Neuronal stem cell (in vitro differentiated cells): ENCODE data around the gene PARP1.
"Not testable (repeated sequence)": the region's sequence is repeated elsewhere in the genome, so short reads cannot be mapped to it uniquely, and the experiment has no call there.

ENCODE experiments used
- DNase-seq: peaks from one replicate; pipeline ENCODE4 v3.0.0-alpha.2; 2013; ENCODE audit warnings: low spot score
- H2AFZ ChIP-seq: one replicate; pipeline ENCODE4 v1.6.1; 2013; ENCODE audit warnings: mild to moderate bottlenecking, low read length, inconsistent platforms
- H2AK5ac ChIP-seq: 2 replicates; pipeline ENCODE4 v1.6.1; 2013; ENCODE audit warnings: low read depth, mild to moderate bottlenecking, inconsistent platforms, low read length, moderate library complexity, mixed read lengths
- H2BK120ac ChIP-seq: 2 replicates; pipeline ENCODE4 v1.6.1; 2013; ENCODE audit warnings: low read depth, mild to moderate bottlenecking, inconsistent platforms, low read length, moderate library complexity, mixed read lengths
- H2BK12ac ChIP-seq: one replicate; pipeline ENCODE4 v1.6.1; 2013; ENCODE audit warnings: low read length, inconsistent platforms
- H2BK15ac ChIP-seq: 2 replicates; pipeline ENCODE4 v1.6.1; 2013; ENCODE audit warnings: mild to moderate bottlenecking, low read length, inconsistent platforms, mixed read lengths
- H2BK5ac ChIP-seq: one replicate; pipeline ENCODE4 v1.6.1; 2013; ENCODE audit warnings: inconsistent platforms, mild to moderate bottlenecking, low read length, moderate library complexity
- H3K14ac ChIP-seq: one replicate; pipeline ENCODE4 v1.6.1; 2013; ENCODE audit warnings: low read length, inconsistent platforms
- H3K18ac ChIP-seq: 2 replicates; pipeline ENCODE4 v1.6.1; 2013; ENCODE audit warnings: low read length, inconsistent platforms
- H3K23ac ChIP-seq: 2 replicates; pipeline ENCODE4 v1.6.1; 2013; ENCODE audit warnings: low read depth, mild to moderate bottlenecking, mixed read lengths, low read length, inconsistent platforms; ENCODE audit not compliant: poor library complexity
- H3K27ac ChIP-seq: replicated peaks from 3 replicates; pipeline ENCODE4 v1.5.1; 2013; ENCODE audit warnings: low read length, inconsistent platforms
- H3K27me3 ChIP-seq, 3 experiments: 2 replicates each; pipeline ENCODE4 v1.6.1; 2013; ENCODE audit warnings: low read length in 3 of 3, mild to moderate bottlenecking in 2 of 3, inconsistent platforms in 1 of 3, low read depth in 1 of 3, mixed read lengths in 1 of 3, moderate library complexity in 1 of 3; ENCODE audit not compliant: control insufficient read depth in 3 of 3, insufficient read depth in 3 of 3
- H3K36me3 ChIP-seq, 2 donors: replicated peaks in 1 of 2; 2 replicates each; pipeline ENCODE4 v1.6.1; 2013; ENCODE audit warnings: low read length in 2 of 2; ENCODE audit not compliant: control insufficient read depth in 2 of 2, insufficient read depth in 2 of 2
- H3K4ac ChIP-seq: 2 replicates; pipeline ENCODE4 v1.6.1; 2013; ENCODE audit warnings: inconsistent platforms, mild to moderate bottlenecking, low read length, moderate library complexity
- H3K4me1 ChIP-seq, 2 donors: 1 replicate in 1 of 2; 2 replicates in 1 of 2; pipeline ENCODE4 v1.6.1; 2013; ENCODE audit warnings: low read length in 2 of 2, low read depth in 1 of 2; ENCODE audit not compliant: control insufficient read depth in 2 of 2, insufficient read depth in 1 of 2
- H3K4me2 ChIP-seq: one replicate; pipeline ENCODE4 v1.6.1; 2013; ENCODE audit warnings: mild to moderate bottlenecking, low read length, inconsistent platforms; ENCODE audit not compliant: insufficient read depth, poor library complexity, severe bottlenecking
- H3K4me3 ChIP-seq, 2 donors: 2 replicates each; pipeline ENCODE4 v1.5.1; 2013; ENCODE audit warnings: low read length in 2 of 2, mild to moderate bottlenecking in 2 of 2, inconsistent platforms in 1 of 2, moderate library complexity in 1 of 2
- H3K79me1 ChIP-seq: one replicate; pipeline ENCODE4 v1.6.1; 2013; ENCODE audit warnings: low read depth, mild to moderate bottlenecking, inconsistent platforms, low read length, moderate library complexity
- H3K9ac ChIP-seq: one replicate; pipeline ENCODE4 v1.6.1; 2013; ENCODE audit warnings: mild to moderate bottlenecking, low read depth, low read length, inconsistent platforms; ENCODE audit not compliant: poor library complexity
- H3K9me3 ChIP-seq, 2 donors: replicated peaks in 1 of 2; 2 replicates each; pipeline versions ENCODE3 to v1.6.1; 2013; ENCODE audit warnings: low read length in 2 of 2, mild to moderate bottlenecking in 2 of 2, inconsistent platforms in 1 of 2, low read depth in 1 of 2, mixed read lengths in 1 of 2, moderate library complexity in 1 of 2; ENCODE audit not compliant: control insufficient read depth in 2 of 2, insufficient read depth in 1 of 2
- H4K8ac ChIP-seq: one replicate; pipeline ENCODE4 v1.6.1; 2013; ENCODE audit warnings: low read depth, mild to moderate bottlenecking, inconsistent platforms, low read length, moderate library complexity
- H4K91ac ChIP-seq: one replicate; pipeline ENCODE4 v1.6.1; 2013; ENCODE audit warnings: low read length, low read depth, mild to moderate bottlenecking, inconsistent platforms; ENCODE audit not compliant: poor library complexity
- WGBS, 2 donors: extraction: QIAGEN DNeasy Blood & Tissue Kit; methylation state at CpG; one replicate each; pipeline ENCODE4 v1.1.7; 2013; ENCODE audit warnings: missing lambda C conversion rate in 2 of 2, mixed read lengths in 1 of 2; ENCODE audit not compliant: insufficient read length in 2 of 2, insufficient replicate concordance in 1 of 2; ENCODE audit errors: extremely low coverage in 2 of 2; 5-methylcytosine and 5-hydroxymethylcytosine counted together

PARP1 gene

GRCh38 chr1:226436472-226436854 is 28.6 kb upstream of the PARP1 start:
- Histone ChIP-seq H4K8ac (no peak overlapping the region), H3K4me3 (no peak overlapping the region), H2AK5ac (no peak overlapping the region), H2AFZ (no peak overlapping the region), H3K4me1 (peaks cover 0 to 2% of the 10 kb centered on the region in 2 donors), H3K36me3 (no peaks in the 10 kb centered on the region), H3K9me3 (no peaks in the 10 kb centered on the region), H3K14ac (no peak overlapping the region), H3K27me3 (peaks cover 0 to 19% (median under 1%) of the 10 kb centered on the region in 3 experiments), H3K9ac (no peak overlapping the region), H4K91ac (no peak overlapping the region), H3K23ac (no peak overlapping the region), H2BK15ac (no peak overlapping the region), H3K4ac (no peak overlapping the region), H3K4me2 (no peak overlapping the region), H2BK5ac (no peak overlapping the region), H2BK12ac (no peak overlapping the region), H2BK120ac (no peak overlapping the region), H3K27ac (no peak overlapping the region), H3K79me1 (no peaks in the 10 kb centered on the region), H3K18ac (no peak overlapping the region)
- no CpG with 5 or more reads among the region's 3 CpGs for WGBS, 2 donors
- DNase-seq: no peak

- DNase-seq: no peak
- H3K4me2 ChIP-seq: no peak overlapping the region
- no peak overlapping the region for H2AK5ac ChIP-seq
- H3K27me3 ChIP-seq: peaks cover 0 to 19% (median 0%) of the 10 kb centered on the region in 3 experiments
- no peaks in the 10 kb centered on the region for H3K36me3 ChIP-seq
- no peak overlapping the region for H3K9ac ChIP-seq
- H3K18ac ChIP-seq: no peak overlapping the region
- H3K4me3 ChIP-seq: no peak overlapping the region
- H3K79me1 ChIP-seq: no peaks in the 10 kb centered on the region
- H2BK15ac ChIP-seq: no peak overlapping the region
- no CpG with 5 or more reads among the region's 6 CpGs for WGBS, 2 donors
- H3K4ac ChIP-seq: no peak overlapping the region
- H3K23ac ChIP-seq: no peak overlapping the region
- H4K91ac ChIP-seq: no peak overlapping the region
- H2BK12ac ChIP-seq: no peak overlapping the region
- no peak overlapping the region for H3K27ac ChIP-seq
- H3K9me3 ChIP-seq: no peaks in the 10 kb centered on the region
- H2BK5ac ChIP-seq: no peak overlapping the region
- H3K4me1 ChIP-seq: peaks cover 0 to 5% of the 10 kb centered on the region in 2 donors
- no peak overlapping the region for H3K14ac ChIP-seq
- H4K8ac ChIP-seq: no peak overlapping the region
- H2BK120ac ChIP-seq: no peak overlapping the region
- peak overlapping the region; percentile 29 for H2AFZ ChIP-seq
These were observed 25.4 kb upstream of the PARP1 start for GRCh38 chr1:226433341-226433720.

DNA sequence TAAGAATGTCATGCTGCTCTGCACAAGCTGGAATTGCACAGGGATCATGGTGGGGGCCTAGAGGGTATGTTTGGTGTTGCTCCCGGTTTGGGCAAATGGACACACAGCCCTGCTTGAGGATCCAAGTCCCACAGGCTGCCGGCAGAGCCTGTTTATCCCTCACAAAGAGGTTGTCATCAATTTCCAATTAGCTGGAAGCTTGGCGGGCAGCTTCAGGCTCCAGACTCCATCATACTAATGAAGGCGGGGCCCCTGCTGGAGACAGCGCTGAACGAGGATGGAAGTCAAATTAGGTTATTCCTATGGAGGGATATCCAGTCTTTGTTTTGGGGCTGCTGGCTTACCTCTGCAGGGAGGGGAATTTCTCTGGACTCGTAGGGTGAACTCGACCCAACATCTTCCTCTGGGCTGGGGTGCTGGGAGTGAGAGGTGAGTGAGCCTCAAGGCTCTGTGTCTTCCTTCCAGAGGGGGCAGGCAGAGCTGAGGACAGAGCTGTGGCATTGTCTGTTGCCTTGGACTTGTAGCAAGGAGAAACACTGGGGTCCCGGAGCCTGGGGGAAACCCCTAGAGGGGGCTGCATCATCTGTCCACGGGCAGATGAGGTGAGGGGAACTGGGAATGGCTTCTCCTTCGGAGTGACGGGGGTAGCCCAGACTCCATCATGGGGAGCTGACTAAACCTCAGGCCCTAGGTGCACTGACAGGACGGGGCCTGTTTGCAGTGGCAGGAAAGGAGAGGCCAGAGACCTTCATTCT is 24.9 kb upstream of the PARP1 start:
- Histone ChIP-seq H3K9me3 (no peaks in the 10 kb centered on the region), H4K91ac (no peak overlapping the region), H2BK5ac (no peak overlapping the region), H2BK15ac (peak overlapping the region; percentile 64), H2AFZ (peak overlapping the region; percentile 29), H3K4me1 (peaks cover 0 to 5% of the 10 kb centered on the region in 2 donors), H3K4me3 (no peak overlapping the region), H4K8ac (no peak overlapping the region), H3K4ac (no peak overlapping the region), H3K27ac (no peak overlapping the region), H3K18ac (peak overlapping the region; percentile 36), H2BK120ac (no peak overlapping the region), H3K9ac (no peak overlapping the region), H3K79me1 (no peaks in the 10 kb centered on the region), H3K4me2 (no peak overlapping the region), H3K36me3 (no peaks in the 10 kb centered on the region), H3K23ac (no peak overlapping the region), H2AK5ac (no peak overlapping the region), H3K27me3 (peaks cover 0 to 19% (median 0%) of the 10 kb centered on the region in 3 experiments), H2BK12ac (no peak overlapping the region), H3K14ac (no peak overlapping the region)
- no peak for DNase-seq
- no CpG with 5 or more reads among the region's 13 CpGs for WGBS, 2 donors

DNA sequence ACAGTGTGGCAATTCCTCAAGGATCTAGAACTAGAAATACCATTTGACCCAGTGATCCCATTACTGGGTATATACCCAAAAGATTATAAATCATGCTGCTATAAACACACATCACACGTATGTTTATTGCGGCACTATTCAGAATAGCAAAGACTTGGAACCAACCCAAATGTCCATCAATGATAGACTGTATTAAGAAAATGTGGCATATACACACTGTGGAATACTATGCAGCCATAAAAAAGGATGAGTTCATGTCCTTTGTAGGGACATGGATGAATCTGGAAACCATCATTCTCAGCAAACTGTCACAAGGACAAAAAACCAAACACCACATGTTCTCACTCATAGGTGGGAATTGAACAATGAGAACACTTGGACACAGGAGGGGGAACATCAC is 24.0 kb upstream of the PARP1 start:
- not testable (repeated sequence) for H3K14ac ChIP-seq, H2BK15ac ChIP-seq, H2BK5ac ChIP-seq, H2BK12ac ChIP-seq, H3K4me3 ChIP-seq, H4K8ac ChIP-seq, DNase-seq, H3K4ac ChIP-seq, H3K9me3 ChIP-seq, H3K9ac ChIP-seq, H3K4me2 ChIP-seq, H3K27ac ChIP-seq, H2BK120ac ChIP-seq, H3K36me3 ChIP-seq, H4K91ac ChIP-seq, H2AFZ ChIP-seq, H3K79me1 ChIP-seq, H3K18ac ChIP-seq, H3K4me1 ChIP-seq, H2AK5ac ChIP-seq, H3K23ac ChIP-seq
- WGBS, 2 donors: no CpG with 5 or more reads among the region's 2 CpGs
- H3K27me3 ChIP-seq: peaks cover 0 to 19% (median 0%) of the 10 kb centered on the region in 3 experiments
